Glutamatergic neuron (in vitro differentiated cells): ENCODE results near the gene MYT1. TPM values are rescaled to one million over a fixed set of nuclear protein-coding genes. Genes with fewer than 3 reads are reported as not detected.
"Not testable (repeated sequence)": the region's sequence is repeated elsewhere in the genome, so short reads cannot be mapped to it uniquely, and the experiment has no call there.

Experiments used
- DNase-seq: peaks from one replicate; pipeline ENCODE4 v3.0.0; 2022
- H3K27ac Mint-ChIP-seq: one replicate; pipeline ENCODE4 v1.8.0; 2020; ENCODE audit warnings: mild to moderate bottlenecking, mixed read lengths, inconsistent platforms; ENCODE audit not compliant: unreplicated experiment
- H3K27me3 Mint-ChIP-seq: one replicate; pipeline ENCODE4 v1.8.0; 2020; ENCODE audit warnings: mild to moderate bottlenecking, moderate library complexity, mixed read lengths, inconsistent platforms; ENCODE audit not compliant: unreplicated experiment
- H3K36me3 Mint-ChIP-seq: one replicate; pipeline ENCODE4 v1.8.0; 2020; ENCODE audit warnings: mild to moderate bottlenecking, mixed read lengths, inconsistent platforms; ENCODE audit not compliant: unreplicated experiment
- H3K4me1 Mint-ChIP-seq: one replicate; pipeline ENCODE4 v1.8.0; 2020; ENCODE audit warnings: mild to moderate bottlenecking, low read depth, mixed read lengths, inconsistent platforms; ENCODE audit not compliant: unreplicated experiment
- H3K4me3 Mint-ChIP-seq: one replicate; pipeline ENCODE4 v1.8.0; 2020; ENCODE audit warnings: mild to moderate bottlenecking, mixed read lengths, inconsistent platforms; ENCODE audit not compliant: unreplicated experiment
- H3K9me3 Mint-ChIP-seq: one replicate; pipeline ENCODE4 v1.8.0; 2020; ENCODE audit warnings: mild to moderate bottlenecking, moderate library complexity, mixed read lengths, inconsistent platforms; ENCODE audit not compliant: unreplicated experiment
- CTCF ChIP-seq: fragments of 200-600 bp; sonication (generic); IDR thresholded peaks from one replicate; pipeline ENCODE4 v1.5.0; 2021; ENCODE audit not compliant: partially characterized antibody, unreplicated experiment
- total RNA-seq: library from RNA; stranded (reverse); fragmentation: NEBNext Ultra II Directional; extraction: Animal tissue kit (Norgen Biotek cat#: 25700); gene quantifications from one replicate; pipeline ENCODE4 v1.2.1, GENCODE V29; 2021; ENCODE audit not compliant: unreplicated experiment

Gene MYT1
- total RNA-seq, 1 donor from 2014 or later: 159 TPM

- Mint-ChIP-seq H3K9me3 (peaks cover 13% of the 10 kb centered on the region), H3K4me3 (peak overlapping the region; percentile 39), H3K36me3 (peaks cover 18% of the 10 kb centered on the region), H3K4me1 (peaks cover 38% of the 10 kb centered on the region), H3K27me3 (peaks cover 6% of the 10 kb centered on the region), H3K27ac (no peak overlapping the region)
- DNase-seq: no peak
- TF ChIP-seq CTCF: no peak
Measured at GRCh38 chr20:64177384-64177783, 13.1 kb downstream of the MYT1 start.

- no peak for TF ChIP-seq CTCF
- peaks cover 14% of the 10 kb centered on the region for H3K9me3 Mint-ChIP-seq
- peaks cover 19% of the 10 kb centered on the region for H3K36me3 Mint-ChIP-seq
- H3K27me3 Mint-ChIP-seq: peaks cover 6% of the 10 kb centered on the region
- DNase-seq: no peak
- H3K27ac Mint-ChIP-seq: no peak overlapping the region
- H3K4me3 Mint-ChIP-seq: no peak overlapping the region
- peaks cover 37% of the 10 kb centered on the region for H3K4me1 Mint-ChIP-seq
Measured at GRCh38 chr20:64177787-64178186, 13.5 kb downstream of the MYT1 start.

- not testable (repeated sequence) for H3K4me3 Mint-ChIP-seq, H3K27ac Mint-ChIP-seq, DNase-seq, H3K27me3 Mint-ChIP-seq
- peaks cover 19% of the 10 kb centered on the region for H3K9me3 Mint-ChIP-seq
- H3K36me3 Mint-ChIP-seq: peaks cover 23% of the 10 kb centered on the region
- peaks cover 36% of the 10 kb centered on the region for H3K4me1 Mint-ChIP-seq
Measured at GRCh38 chr20:64178925-64179324, 14.7 kb downstream of the MYT1 start.

GRCh38 chr20:64179805-64180204 is 15.6 kb downstream of the MYT1 start:
- peaks cover 45% of the 10 kb centered on the region for H3K4me1 Mint-ChIP-seq
- peaks cover 11% of the 10 kb centered on the region for H3K27me3 Mint-ChIP-seq

GRCh38 chr20:64180673-64181072 is 16.4 kb downstream of the MYT1 start:
- H3K9me3 Mint-ChIP-seq: peaks cover 28% of the 10 kb centered on the region
- H3K4me3 Mint-ChIP-seq: no peak overlapping the region
- H3K27ac Mint-ChIP-seq: peak overlapping the region; percentile 31
- TF ChIP-seq CTCF: no peak
- peaks cover 51% of the 10 kb centered on the region for H3K4me1 Mint-ChIP-seq
- no peak for DNase-seq
- peaks cover 14% of the 10 kb centered on the region for H3K27me3 Mint-ChIP-seq
- peaks cover 30% of the 10 kb centered on the region for H3K36me3 Mint-ChIP-seq

More at GRCh38 chr20:64179805-64180204, 15.6 kb downstream of the MYT1 start:
- Mint-ChIP-seq H3K27ac (peak overlapping the region; percentile 67), H3K4me3 (peak overlapping the region; percentile 44), H3K9me3 (peaks cover 28% of the 10 kb centered on the region), H3K36me3 (peaks cover 30% of the 10 kb centered on the region)
- DNase-seq: no peak
- TF ChIP-seq CTCF: no peak
